ENCODE data around the gene FOXD4. TPM values are rescaled to one million over a fixed set of nuclear protein-coding genes. Genes with fewer than 3 reads are reported as not detected.
"Not testable (repeated sequence)": the region's sequence is repeated elsewhere in the genome, so short reads cannot be mapped to it uniquely, and the experiment has no call there.

FOXD4 gene
- 0.36 and 0.77 TPM in 2 replicates for total RNA-seq
- long read RNA-seq, result 0 reads

DNA sequence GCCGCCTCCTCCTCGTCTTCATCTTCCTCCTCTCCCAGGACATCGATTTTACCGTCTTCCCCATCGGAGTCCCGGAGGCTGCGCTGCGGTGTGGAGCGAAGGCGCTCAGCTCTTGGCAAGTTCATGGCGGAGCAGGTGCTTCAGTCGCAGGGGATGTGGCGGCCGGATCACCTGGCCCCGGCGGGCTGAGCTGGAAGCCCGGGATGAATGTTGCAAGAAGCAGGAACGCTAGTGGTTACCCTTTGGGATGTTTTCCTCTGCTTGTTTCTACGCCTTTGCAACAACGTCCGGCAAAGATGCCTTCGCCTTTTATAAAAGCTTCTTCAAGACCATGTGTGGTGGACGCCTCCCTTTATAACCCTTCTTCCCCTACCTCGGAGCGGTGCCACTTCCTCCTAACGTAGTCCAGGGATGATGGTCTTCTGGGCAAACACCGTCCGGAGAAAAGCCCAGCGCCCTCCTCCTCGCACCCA is at the start of gene FOXD4:
Gene FOXD4 (minus strand): TSS at position 423 of the 473 bp plus-strand sequence. CDS start 298 bp downstream, at position 125.
- H3K9me3 Mint-ChIP-seq; DNase-seq (ENCODE audit: low read depth, low spot score); H3K27ac Mint-ChIP-seq (ENCODE audit: unreplicated experiment): not testable (repeated sequence)
- Mint-ChIP-seq H3K36me3 (ENCODE audit: low read depth) (peaks cover 10% of the 10 kb centered on the region), H3K4me3 (peak within 1 kb of the TSS; percentile 65), H3K27me3 (ENCODE audit: low read depth) (peaks cover 57% of the 10 kb centered on the region), H3K4me1 (peaks cover 13% of the 10 kb centered on the region)

DNA sequence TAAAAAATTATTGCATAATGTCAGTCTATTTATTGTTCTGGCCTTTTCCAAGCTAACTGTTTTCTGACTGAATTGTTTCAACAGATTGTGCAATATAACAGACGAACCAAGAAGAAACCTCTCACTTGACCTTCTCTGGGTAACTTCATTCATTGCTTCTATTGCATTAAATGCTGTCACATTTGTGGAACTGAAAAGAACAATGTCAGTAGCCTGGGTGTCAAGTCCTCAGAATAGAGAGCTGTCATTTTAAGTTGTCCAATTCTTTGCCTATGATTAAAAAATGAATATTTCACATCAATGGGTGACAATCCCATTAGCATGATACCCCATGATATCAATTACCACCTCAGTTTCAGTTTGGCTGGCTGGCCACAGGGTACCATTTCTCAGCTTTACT is 41.7 kb upstream of the FOXD4 start:
- not testable (repeated sequence) for H3K27ac Mint-ChIP-seq (ENCODE audit: unreplicated experiment); H3K4me3 Mint-ChIP-seq; H3K36me3 Mint-ChIP-seq (ENCODE audit: low read depth); H3K9me3 Mint-ChIP-seq; DNase-seq (ENCODE audit: low read depth, low spot score); H3K27me3 Mint-ChIP-seq (ENCODE audit: low read depth); H3K4me1 Mint-ChIP-seq

DNA sequence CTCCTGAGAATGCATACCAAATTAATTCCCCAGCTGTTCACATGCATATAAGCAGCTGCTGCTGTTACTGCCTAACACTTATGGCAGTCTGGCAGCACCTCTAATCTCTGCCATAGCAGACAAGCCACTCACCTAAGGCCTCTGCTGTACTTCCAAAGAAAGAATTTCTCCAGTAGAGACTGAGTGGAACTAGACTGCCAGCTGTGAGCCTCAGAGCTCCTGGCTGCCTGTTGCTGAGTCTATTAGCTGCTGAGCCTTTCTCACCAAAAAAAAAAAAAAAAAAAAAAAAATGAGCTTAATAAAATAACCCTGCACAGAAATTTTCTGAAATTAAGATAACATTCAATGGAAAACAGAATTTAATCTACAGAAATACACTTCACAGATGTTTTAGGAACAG is 33.0 kb upstream of the FOXD4 start:
- not testable (repeated sequence) for H3K9me3 Mint-ChIP-seq; H3K4me3 Mint-ChIP-seq; H3K27ac Mint-ChIP-seq (ENCODE audit: unreplicated experiment); H3K4me1 Mint-ChIP-seq; H3K36me3 Mint-ChIP-seq (ENCODE audit: low read depth); DNase-seq (ENCODE audit: low read depth, low spot score); H3K27me3 Mint-ChIP-seq (ENCODE audit: low read depth)

DNA sequence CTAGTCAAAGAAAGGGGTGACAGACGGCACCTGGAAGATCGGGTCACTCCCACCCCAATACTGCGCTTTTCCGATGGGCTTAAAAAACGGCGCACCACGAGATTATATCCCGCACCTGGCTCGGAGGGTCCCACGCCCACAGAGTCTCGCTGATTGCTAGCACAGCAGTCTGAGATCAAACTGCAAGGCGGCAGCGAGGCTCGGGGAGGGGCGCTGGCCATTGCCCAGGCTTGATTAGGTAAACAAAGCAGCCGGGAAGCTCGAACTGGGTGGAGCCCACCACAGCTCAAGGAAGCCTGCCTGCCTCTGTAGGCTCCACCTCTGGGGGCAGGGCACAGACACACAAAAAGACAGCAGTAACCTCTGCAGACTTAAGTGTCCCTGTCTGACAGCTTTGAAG is 21.7 kb upstream of the FOXD4 start:
- not testable (repeated sequence) for H3K27ac Mint-ChIP-seq (ENCODE audit: unreplicated experiment); DNase-seq (ENCODE audit: low read depth, low spot score); H3K9me3 Mint-ChIP-seq; H3K4me3 Mint-ChIP-seq; H3K27me3 Mint-ChIP-seq (ENCODE audit: low read depth); H3K4me1 Mint-ChIP-seq; H3K36me3 Mint-ChIP-seq (ENCODE audit: low read depth)

DNA sequence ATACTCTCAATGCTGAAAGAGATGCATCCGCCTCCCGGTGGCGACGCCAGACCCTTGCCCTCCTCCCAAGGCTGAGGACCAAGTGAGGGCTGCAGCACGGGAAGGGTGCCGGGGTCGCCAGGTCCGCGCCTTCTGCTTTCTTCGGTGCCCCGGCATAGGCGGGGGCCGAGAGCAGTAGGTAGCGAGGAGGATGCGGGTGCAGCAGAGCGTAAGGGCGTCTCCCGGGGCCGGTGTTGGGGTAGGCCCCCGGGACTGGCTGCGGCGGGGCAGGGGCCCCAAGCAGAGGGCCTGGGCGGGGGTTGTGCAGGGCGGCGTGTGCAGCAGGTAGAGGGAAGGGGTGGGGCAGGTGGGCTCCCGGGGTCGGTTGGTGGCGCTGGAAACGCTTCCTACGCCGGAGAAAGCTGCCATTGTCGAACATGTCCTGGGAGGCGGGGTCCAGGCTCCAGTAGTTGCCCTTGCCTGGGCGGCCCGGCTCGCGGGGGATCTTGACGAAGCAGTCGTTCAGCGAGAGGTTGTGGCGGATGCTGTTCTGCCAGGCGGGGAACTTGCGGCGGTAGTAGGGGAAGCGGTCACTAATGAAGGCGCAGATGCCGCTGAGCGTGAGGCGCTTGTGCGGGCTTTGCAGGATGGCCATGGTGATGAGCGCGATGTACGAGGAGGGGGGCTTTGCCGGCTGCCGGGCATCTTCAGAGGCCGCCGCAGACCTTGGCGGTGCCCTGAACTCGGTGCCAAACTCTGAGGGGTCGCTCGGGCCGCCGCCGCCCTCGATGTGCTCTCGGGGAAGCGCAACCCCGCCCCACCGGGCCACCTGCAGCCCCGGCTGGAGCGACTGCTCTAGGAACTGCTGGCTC is 848 bp downstream of the FOXD4 start:
- H3K4me3 Mint-ChIP-seq, result peak overlapping the region; percentile 65
- not testable (repeated sequence) for H3K9me3 Mint-ChIP-seq; H3K27ac Mint-ChIP-seq (ENCODE audit: unreplicated experiment)
- peaks cover 10% of the 10 kb centered on the region for H3K36me3 Mint-ChIP-seq (ENCODE audit: low read depth)
- peak; percentile 25 for DNase-seq (ENCODE audit: low read depth, low spot score)
- H3K4me1 Mint-ChIP-seq, result peaks cover 13% of the 10 kb centered on the region
- peaks cover 64% of the 10 kb centered on the region for H3K27me3 Mint-ChIP-seq (ENCODE audit: low read depth)

DNA sequence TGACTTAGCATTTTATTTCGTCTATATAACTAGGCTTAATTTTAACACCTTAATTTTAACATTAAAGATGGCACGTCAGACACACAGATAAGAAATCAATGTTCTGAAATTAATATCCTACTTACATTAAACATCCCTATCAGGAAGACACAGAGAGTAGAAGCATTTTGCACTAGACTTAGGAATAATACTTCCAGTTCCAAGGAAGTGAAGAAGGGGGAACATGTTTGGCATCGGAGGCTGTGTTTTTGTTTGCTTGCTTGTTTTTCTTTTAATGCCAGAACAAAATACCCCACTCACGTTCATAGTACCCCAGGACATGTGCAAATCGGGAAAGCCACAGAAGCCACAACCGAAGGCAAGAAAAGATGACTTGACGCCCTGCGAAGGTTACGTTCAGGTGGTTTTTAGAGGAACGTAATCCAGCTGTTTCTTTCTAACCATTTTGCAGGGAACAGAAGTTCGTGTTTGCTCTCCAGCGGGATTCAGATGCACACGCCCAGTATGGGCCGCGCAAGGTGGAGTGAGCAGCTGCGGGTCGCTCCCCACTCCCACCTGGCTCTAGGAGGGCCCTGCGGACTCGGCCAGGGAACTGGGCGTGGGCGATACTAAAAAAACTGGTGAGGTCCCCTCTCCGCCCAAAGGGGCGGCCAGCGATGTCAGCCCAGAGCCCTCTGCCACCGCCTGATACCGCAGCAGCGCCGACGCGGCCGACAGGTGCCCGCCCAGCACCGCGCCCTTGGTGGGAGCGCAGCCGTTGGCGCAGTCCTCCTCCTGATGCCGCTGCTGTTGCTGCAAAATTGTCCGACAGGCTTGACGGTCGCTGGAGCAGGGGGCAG is 1.8 kb downstream of the FOXD4 start:
- Mint-ChIP-seq H3K4me1 (peaks cover 13% of the 10 kb centered on the region), H3K36me3 (ENCODE audit: low read depth) (peaks cover 10% of the 10 kb centered on the region), H3K27me3 (ENCODE audit: low read depth) (peaks cover 73% of the 10 kb centered on the region), H3K4me3 (peak overlapping the region; percentile 26)
- not testable (repeated sequence) for H3K27ac Mint-ChIP-seq (ENCODE audit: unreplicated experiment); H3K9me3 Mint-ChIP-seq; DNase-seq (ENCODE audit: low read depth, low spot score)

DNA sequence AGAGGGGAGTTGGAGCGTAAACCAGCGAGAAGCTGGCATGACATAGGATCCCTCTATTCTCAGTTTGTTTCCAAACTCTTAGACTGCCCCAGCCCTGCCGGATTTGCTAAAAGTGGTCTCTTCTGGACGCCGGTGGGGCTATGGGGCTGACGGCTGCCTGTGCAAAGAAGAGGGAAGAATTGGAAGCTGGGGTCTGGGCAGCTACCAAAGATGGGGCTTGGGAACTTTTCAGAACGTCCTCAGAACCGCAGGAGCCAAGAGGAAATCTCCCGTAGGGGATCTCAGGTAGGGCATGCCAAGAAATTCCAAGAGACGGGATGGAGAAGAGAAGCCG is 3.1 kb downstream of the FOXD4 start:
- H3K27ac Mint-ChIP-seq (ENCODE audit: unreplicated experiment); DNase-seq (ENCODE audit: low read depth, low spot score); H3K36me3 Mint-ChIP-seq (ENCODE audit: low read depth); H3K9me3 Mint-ChIP-seq: not testable (repeated sequence)
- Mint-ChIP-seq H3K4me3 (peak overlapping the region; percentile 35), H3K27me3 (ENCODE audit: low read depth) (peaks cover 72% of the 10 kb centered on the region), H3K4me1 (peaks cover 13% of the 10 kb centered on the region)

DNA sequence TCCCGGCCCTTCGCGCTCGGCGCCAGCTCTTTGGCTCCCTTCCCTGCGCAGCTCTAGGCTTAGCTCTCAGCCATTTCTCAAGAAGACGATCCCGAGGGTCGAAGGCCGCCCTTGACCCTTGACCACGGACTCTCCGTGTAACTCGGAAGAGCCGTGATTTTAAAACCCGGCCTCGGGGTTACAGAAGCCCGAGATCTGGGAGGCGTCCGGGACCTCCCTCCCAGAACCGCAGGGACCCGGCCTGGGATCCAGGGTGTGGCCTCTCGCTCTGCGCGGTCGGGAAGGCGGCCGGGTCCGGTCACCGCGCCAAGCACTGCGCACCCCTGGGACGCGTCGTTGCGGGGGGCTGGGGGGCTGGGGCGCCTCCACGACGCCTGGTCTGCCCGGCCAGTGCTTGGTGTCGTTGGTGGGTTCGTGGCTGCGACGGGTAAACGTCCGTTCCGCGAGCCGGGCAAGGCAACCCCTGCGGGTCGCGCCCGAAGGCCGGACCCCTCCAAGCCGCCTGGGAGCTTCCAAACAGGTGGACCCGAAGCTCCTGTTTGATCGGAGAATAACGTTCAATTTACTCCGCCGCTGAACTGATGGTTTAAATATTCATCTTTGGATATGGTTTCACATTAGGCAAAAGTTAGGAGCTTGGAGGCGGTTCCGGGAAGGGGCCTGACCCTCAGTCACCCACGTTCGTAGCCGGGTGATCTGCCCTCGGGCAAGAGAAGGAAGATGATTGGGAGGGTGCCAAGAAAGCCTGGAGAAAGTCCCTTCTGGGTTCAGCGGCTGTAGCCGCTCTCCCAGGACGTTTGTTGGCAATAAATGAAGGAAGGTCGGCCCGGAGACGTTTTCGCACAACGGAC is 3.7 kb downstream of the FOXD4 start:
- H3K36me3 Mint-ChIP-seq (ENCODE audit: low read depth); H3K9me3 Mint-ChIP-seq; DNase-seq (ENCODE audit: low read depth, low spot score); H3K27ac Mint-ChIP-seq (ENCODE audit: unreplicated experiment): not testable (repeated sequence)
- H3K4me1 Mint-ChIP-seq, result peaks cover 13% of the 10 kb centered on the region
- H3K4me3 Mint-ChIP-seq, result peak overlapping the region; percentile 35
- H3K27me3 Mint-ChIP-seq (ENCODE audit: low read depth), result peaks cover 78% of the 10 kb centered on the region

DNA sequence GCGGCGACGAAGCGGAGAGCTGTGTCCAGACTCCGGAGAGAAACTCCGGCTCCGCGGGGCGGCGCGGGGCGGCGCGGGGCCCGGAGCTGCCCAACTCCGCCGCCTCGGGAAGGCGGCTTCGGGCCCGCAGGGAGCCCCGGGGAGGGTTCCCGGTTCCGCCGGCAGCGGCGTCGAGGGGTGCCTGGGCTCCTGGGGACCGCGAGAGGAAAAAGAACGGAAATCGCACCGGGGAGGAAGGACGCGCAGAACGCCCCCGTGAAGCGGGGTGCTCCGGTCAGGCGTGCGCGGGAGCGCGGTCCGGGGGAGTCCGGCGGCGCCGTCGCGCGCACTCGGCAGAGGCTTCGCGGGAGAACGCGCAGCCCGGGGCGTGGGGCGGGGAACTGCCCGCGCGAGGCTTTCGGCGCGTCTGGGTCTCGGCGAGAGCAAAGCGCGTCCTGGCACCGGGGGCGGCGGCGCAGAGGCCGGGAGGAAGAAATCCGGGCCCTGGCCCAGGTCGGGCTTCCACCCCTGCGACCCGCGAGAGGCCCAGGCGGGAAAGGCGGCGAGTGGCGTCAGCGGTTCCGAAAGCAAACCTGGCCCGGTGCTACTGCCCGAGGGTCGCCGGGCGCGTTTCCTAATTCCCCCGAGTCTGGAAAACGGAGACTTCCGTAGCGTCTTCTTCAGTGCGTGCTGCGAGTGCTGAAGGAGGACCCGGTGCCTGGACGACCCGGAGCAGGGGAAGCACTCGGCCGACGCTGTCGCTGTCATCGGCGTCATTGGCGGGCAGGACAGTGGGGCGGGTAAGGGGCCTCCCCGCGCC is 4.5 kb downstream of the FOXD4 start:
- Mint-ChIP-seq H3K4me3 (peak overlapping the region; percentile 71), H3K4me1 (peaks cover 13% of the 10 kb centered on the region), H3K27me3 (ENCODE audit: low read depth) (peaks cover 83% of the 10 kb centered on the region)
- not testable (repeated sequence) for H3K9me3 Mint-ChIP-seq; H3K27ac Mint-ChIP-seq (ENCODE audit: unreplicated experiment); H3K36me3 Mint-ChIP-seq (ENCODE audit: low read depth)
- DNase-seq (ENCODE audit: low read depth, low spot score), result peak; percentile 39

DNA sequence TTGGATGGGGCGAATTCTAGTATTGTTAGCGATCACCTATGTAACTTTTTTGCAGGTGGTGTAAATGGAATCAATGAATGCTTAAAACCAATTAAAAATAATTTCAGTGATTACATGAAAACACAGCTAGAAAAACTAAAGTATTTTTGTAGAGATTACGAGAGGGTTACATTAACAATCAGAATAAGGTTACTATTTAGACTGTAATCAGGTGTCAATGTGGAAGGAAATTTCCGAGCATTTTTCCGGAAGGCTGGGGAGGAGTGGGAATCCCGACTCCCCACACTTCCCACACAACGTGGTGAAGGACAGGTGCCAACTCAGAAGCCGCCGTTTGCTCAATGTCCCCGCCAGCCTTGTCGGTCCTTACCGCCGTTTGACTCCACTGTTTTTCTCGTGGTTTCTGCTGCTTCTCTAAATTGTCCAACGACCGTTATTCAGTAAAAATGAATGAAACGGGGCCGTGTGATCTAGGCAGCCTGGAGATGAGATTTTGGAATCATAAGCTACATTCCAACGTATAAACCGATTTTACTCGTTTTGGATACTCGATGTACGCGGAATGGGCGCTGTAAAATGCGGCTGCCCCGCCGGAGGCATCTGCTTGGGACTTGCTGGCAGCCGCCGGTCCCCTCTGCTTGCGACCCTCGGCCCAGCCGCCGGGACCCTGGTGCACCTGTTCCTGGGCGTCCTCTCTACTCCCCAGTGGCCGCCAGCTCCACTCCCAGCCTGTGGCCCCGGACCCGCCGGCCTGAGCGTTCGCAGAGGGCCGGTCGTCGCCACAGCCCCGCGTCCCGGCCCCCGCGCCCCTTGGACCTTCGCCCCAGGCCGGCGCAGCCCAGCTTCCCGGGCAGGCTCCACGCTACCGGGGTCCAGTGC is 5.4 kb downstream of the FOXD4 start:
- H3K9me3 Mint-ChIP-seq; H3K27ac Mint-ChIP-seq (ENCODE audit: unreplicated experiment); H3K4me1 Mint-ChIP-seq; H3K36me3 Mint-ChIP-seq (ENCODE audit: low read depth): not testable (repeated sequence)
- peak; percentile 25 for DNase-seq (ENCODE audit: low read depth, low spot score)
- Mint-ChIP-seq H3K4me3 (peak overlapping the region; percentile 38), H3K27me3 (ENCODE audit: low read depth) (peaks cover 83% of the 10 kb centered on the region)

DNA sequence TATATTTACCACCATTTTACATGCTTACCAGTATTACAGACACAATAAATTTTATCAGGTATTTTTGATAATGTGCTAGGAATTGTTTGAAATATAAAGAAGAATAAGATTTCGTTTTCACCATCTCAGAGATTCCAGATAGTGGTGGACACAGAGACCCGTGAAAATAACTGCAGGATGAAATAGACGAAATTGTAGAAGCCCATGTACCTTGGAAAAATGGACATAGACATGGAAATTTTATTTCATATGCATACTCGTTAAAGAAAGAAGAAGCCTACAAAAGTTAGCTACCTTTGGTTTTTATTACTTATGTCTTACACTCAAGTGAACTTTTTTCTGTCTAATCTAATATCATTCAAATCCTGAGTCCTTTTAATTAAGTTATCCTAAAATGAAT is 7.5 kb downstream of the FOXD4 start:
- H3K4me1 Mint-ChIP-seq; DNase-seq (ENCODE audit: low read depth, low spot score); H3K36me3 Mint-ChIP-seq (ENCODE audit: low read depth); H3K27ac Mint-ChIP-seq (ENCODE audit: unreplicated experiment); H3K9me3 Mint-ChIP-seq; H3K4me3 Mint-ChIP-seq: not testable (repeated sequence)
- peaks cover 79% of the 10 kb centered on the region for H3K27me3 Mint-ChIP-seq (ENCODE audit: low read depth)

Data from neural crest cell (in vitro differentiated cells).